KG1 (cell line): Measurements from ENCODE around the gene ZNF740.

Experiments
- DNase-seq: peaks from one replicate; lab custom pipeline; 2025; lab: John Stamatoyannopoulos, UW

Gene ZNF740

DNA sequence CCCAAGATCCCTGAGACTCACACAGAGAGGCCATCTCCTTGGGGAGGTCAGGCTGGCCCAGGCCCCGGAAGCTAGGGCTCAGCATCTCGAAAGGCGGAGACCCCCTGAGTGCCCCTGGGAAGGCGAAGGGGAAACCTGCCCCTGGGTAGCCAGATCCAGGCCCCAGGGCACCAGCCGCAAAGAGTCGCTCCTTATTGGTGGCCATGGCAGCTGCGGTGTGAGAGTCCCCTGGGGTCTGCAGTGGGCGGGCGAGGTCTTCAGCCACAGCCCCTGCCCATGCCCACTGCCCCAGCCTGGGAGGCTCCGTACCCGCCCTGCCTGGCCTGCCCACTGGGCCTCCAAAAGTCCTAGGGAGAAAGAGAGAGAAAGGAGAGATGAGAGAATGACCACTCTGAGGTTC is 46.8 kb downstream of the ZNF740 start:
- no peak for DNase-seq

DNA sequence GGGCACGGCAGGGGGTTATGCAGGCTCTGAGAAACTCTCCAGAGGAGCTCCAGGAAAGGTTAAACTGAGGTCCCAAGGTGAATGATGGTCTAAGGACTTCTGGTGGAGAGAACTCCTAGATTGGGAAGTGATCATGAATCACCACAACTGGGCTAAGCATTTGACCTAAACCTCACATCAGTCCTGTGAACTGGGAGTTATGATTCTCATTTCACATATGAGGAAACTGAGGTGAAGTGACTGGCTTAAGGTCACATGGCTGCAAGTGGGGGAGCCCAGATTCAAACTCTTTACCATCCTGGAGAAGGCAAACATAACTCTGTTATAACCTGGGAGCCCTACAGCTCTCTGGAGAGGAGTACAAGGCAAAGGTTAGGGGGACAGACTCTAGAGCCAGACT is 47.3 kb downstream of the ZNF740 start:
- no peak for DNase-seq

DNA sequence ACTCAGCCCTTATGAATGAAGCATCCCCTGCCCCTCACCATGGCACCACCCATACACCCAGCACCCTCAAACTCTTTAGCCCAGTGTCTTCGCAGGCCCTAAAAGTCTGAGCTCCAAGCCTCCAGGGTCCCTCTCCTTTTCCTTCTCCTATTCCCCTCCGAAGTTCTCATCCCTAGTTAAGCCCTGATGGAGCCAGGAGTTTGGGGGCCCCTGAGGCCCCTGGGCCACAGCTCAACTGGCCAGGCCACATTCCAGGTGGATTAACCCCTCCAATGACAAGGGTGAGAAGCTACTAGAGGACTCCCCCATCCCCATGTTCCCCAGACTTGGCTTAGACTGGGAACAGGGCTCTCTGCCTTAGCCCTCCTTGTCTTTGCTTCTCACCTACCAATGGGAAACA is 48.9 kb downstream of the ZNF740 start:
- DNase-seq = no peak

DNA sequence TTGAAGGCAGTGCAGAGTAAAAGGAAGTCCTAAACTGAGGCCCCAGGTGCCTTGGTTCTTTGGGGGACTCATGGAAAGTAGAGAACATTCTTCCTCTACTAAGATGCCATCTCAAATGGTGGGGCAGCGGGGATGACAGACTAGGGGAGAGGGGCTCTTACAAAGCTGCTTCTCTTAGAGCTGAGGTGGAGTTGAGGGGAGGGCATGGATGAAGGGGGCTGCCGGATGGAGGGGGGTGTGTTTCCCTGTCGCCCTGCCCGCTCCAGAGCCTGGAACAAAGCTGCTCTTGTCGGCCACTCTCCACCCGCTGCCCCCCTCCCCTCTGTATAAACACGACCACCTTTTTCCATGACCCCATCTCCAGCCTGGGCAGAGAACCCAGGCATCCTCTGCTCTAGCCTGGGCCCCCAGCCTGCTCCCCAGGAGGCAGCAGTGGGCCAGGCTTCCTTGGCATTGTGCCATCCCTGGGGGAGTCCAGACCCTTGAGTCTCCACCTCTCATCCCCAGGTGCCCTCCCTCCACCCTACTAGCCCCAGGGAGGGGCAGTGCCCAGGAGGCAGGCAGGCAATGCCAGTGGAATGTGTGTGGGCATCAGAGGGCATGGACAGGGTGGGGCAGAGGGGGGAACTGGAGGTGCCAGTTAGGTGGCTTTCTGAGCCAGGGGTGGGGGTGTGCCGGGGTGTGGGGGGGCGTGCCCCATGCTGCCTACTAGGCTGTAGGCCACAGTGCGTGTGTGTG is 49.8 kb downstream of the ZNF740 start:
- no peak for DNase-seq

DNA sequence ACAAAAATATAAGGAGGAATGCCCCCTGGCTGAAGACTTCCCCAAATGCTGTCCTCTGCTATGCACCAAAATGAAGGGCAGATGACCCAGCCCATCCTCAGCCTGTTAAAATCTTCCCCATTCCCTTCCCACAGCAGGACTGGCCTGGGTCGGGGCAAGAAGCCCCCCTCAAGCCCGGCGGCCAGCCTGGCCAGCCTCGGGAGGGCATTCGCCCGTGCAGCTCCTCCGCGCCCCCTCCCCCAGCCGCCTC is 51.1 kb downstream of the ZNF740 start:
- no peak for DNase-seq

DNA sequence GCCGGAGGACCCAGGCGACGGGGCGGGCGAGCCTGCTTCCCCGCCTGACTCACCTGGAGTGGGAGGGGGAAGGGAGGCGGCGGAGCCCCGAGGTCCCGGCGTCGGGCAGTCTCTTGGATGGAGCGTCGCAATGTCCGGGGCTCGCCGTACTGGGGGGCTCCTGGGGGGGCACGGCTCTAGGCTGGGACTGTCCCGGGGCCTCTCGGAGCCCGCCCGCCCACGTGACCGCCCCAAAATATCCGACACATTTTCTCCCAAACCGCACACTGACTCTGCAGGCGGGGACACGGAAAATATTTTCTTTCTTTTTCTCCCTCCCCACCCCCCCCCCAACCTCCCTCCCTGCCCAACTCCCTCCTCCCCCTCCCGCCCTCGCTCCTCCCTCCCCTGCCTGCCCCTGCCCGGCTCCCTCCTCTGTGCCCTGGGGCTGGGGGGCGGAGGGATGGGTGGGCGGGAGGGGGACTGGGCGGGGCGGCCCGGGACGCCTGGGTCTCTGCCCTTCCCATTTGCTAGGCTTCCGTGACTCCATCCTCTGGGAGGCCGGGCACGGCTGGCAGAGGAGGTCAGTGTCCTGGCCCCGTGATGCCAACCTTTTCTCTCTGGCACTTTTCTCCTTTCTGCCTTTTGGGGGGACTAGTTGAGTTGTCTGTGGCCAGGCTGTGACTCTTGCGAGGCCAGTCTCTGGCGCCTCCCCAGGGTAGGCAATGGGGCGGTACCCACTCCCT is 51.6 kb downstream of the ZNF740 start, which contains the start of gene RARG:
Gene RARG (minus strand): TSS at position 289 of the 725 bp plus-strand sequence. CDS start 4,664 bp downstream, outside the sequence.
- no peak for DNase-seq

DNA sequence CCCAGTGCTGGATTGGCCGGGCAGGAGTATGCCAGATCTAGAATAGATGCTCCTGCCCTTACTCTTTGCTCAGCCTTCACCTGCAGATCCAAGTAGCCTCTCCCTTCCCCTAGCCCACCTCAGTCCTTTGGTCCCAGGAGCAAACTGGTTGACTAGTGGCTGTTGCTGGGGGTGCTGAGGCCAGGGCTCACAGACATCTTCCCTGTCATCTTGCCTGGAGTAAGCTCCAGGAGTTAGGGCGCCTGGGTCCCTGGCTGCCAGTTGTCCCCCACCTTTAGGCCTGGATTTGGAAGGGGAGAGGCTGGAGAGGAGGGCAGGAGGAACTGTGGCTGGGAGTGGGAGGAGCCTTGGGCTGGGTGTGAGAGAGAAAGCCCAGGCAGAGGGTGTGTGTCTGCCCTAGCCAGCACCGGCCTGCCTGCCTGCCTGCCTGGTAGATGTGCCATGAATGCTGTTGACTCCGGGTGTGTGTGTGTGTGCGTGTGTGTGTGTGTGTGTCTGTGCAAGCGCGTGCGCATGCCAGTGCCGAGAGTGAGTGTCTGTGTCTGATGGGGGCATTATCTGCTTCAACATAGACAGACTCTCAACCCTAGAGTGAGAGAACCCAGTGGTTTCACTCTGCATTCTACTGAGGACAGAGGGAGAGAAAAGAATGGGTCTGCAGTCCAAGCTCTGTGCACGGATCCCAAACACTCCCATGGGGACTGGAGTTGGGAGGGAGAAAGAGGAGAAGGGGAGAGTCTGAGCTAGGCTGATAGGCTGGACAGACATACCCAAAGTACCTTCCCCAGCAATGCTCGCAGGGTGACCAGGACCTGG is 52.3 kb downstream of the ZNF740 start:
- DNase-seq = no peak

DNA sequence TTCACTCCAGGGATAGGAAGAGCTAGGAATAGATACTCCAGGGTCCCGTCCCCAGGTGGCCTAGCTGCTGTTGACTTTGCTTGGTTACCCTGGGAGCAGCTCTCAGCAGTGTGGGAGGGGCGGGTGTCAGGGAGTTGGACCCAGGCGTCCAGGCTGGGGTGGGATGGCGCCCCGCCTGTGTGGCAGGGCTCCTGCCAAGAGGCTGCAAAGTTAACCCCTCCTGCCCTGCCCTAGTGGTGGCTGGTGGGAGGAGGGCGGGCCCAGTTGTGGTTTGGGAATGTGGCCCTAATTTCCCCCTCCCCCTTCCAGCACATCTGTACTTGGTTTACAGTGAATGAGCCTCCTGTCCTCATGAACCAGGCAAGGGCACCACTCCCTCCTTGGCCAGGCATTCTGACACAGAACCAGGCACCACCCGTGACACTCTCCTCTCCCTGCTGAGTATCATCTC is 53.2 kb downstream of the ZNF740 start:
- no peak for DNase-seq

DNA sequence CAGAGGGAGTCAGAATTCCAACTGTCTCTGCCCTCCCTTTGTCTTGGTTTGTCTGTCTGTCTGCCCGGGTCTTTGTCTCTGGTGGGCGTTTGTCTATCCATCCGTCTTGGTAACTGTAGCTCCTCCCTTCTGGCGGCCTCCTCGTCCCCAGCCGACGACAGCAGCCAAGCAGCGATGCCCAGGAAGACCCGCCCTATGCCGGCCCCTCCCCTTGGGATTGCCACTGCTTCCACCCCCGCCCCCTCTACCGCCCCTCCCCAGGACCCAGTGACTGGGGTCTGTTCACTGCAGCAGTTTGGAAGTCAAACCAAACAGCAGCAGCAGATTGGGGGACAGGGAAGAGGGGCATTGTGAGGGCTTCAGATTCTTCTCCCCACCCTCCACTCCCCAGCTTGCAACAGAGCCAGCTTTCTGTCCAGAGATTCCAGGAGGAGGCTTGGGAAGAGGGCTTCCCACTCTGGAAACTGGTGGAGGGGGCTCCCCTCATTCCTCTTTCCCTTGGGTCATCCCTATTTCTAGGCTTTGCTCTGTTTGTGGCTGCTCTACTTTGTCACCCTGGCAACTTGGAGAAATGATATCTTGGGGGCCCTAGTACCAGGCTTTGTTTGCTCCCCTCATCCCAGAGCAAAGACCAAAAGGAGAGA is 53.9 kb downstream of the ZNF740 start:
- no peak for DNase-seq

DNA sequence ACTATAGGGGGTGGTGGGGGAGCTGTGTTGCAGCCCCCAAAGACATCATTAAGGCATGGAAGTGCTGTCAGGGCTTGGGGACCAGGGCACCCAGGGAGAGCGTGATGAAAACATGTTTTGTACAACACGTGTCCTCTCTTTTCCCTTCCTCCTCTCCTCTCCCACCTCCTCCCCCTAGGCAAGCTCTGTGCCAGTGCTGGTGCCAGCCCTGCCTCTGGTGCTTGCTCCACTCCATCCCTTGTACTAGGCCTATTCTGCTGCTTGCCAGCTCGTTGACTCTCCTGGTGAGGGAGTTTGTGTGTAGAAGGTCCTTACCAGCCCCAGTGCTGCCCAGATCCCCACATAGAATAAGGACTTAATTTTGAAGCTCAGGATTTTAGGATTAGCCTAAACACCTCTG is 54.6 kb downstream of the ZNF740 start:
- DNase-seq = no peak

DNA sequence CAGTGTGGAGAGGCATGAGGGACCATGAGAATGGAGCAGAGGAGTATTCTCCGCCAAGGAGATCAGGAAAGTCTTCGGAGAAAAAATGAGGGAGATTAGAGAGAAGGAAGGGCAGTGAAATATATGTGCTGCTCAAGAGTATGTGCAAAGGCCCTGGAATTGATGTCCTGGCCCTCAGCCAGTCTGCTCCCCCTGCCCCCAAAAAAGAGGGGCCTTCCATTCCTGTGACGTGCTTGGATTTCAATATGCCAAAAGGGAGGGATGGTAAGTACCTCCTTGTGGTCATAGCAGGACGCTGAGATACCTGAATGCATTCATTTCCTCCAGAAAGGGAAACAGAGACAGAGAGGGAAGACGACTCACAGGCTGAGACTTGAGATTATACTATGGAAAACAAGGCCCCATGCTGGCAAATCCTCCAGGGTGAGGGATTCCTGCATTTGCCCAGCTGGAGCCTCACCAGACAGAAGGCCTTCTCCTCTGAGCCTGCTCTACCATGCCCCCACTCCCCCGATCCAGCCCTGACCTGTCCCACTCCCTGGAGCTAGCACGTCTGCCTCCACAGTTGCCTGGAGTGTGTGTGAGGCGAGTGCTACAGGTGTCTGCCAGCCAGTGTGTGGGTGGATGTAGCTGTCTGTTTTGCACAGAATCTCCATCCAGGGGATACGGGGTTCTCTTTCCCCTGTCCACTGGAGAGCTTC is 55.4 kb downstream of the ZNF740 start:
- DNase-seq = no peak

DNA sequence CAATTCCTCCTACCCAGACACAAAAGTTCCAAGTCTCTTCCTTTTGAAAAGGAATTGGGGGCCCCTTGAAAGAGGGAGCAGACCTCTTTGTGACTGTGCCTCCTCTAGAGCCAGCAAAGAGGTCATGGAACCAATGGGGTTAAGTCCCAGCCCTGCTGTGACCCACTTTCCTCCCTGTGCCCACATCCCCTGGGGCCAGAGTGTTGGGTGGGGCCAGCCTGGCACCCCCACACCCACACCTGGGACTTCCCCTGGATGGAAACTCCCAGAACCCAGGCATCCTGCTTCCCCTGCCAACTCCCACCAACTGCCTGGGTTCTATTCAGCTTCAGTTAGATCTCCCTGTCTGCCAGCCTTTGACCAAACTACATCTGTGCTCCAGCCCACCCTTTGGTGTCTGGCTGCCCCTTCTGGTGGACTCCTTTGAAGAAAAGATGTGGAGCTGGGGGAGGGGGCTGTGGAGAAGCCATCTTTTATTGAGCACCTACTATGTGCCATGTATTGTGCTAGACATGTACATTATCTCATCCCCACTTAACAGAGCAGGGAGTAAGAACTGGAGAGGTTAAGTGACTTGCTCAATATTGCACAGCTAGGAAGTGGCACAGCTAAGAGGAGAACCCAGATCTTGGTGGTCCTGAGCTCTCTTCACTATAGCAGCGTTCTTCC is 56.1 kb downstream of the ZNF740 start:
- DNase-seq = no peak

DNA sequence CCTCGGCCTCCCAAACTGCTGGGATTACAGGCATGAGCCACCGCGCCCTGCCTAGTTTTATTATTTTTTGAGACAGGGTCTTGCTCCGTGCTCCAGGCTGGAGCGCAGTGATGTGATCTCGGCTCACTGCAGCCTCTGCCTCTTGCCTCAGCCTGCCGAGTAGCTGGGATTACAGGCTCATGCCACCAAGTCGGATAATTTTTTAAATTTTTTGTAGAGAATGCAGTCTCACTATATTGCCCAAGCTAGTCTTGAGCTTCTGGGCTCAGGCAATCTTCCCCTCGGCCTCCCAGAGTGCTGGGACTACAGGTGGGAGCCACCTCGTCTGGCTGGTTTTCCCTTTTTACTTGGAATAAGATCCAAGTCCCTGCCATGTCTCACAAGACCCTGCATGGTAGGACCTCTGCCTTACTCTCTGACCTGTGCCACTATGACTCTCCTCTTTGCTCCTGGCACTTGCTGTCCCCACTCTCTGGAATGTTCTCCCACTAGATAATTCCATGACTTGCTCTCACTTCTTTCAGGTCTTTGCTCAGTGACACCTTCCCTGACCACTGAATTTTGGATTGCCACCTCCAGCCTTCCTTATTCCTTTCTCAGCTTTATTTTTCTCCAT is 59.2 kb downstream of the ZNF740 start:
- DNase-seq = no peak

DNA sequence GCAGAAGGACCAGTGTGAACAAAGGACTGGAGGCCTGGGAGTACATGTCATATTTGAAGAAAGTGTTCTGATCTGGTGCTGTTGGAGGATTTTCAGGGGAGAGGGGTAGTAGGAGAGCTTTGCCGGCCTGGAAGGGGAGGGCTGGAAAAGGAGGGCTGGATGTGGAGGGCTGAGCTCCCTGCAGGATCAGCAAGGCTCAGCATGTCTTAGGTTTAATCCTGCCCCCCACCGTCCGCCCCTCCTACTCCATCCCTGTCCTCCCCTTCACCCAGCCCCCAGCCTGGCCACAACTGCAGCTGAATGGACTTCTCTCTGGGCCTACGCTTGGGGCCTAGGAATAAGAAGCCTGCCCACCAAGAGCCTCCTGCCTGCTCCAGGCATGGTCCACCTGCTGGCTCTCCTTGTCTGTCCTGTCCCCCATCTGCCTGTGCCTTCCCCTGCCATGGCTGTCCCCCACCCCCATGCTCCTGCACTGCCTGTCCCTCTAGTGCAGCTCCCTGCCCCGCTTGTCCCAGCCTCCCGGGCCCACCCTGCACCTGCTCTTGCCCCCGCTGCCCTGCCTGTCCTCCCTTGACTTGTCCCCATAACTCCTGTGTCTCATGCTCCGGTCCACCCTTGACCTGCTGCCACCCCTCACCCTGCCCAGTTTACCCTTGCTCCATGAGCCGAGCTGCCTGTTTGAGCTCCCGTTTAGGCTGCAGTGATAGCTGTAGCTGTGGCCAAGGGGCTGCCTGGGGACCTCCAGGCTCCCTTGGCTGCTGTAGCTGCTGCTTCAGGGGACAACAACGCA is 61.3 kb downstream of the ZNF740 start:
- no peak for DNase-seq

DNA sequence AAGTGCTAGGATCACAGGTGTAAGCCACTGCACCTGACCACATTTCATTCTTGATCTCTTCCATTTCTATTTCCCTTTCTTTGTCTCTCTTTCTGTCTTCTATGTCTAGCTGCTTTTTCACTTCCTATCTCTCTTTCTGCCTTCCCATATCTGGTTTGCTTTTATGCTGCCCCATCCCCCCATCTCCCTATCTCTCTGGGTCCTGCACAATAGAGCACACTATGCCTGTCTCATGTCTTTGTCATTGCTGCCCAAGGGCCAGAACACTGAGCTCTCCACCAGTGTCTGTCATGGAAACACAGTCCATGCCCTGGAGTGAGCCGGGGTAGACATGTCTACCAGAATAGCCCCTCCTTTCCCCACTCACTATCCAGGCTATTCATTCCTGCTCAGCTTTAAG is 63.8 kb downstream of the ZNF740 start:
- no peak for DNase-seq
